ENCODE data around the gene DPYSL3.

DPYSL3 gene

GRCh38 chr5:147458581-147458980, 51.3 kb downstream of the DPYSL3 start:
- DNase-seq (ENCODE audit: low read depth), result no peak
- in situ Hi-C loops (cut with HindIII; ENCODE audit: low sequenced_read_pairs), result loop anchor here (5.0 kb wide), 1 partner anchor 79 kb away; no protein-coding TSS in a partner anchor
- TF ChIP-seq CTCF (IDR thresholded peaks at IDR 0.05; ENCODE audit: low read depth, low read length, missing control alignments), result no peak
- H3K4me3 ChIP-seq (ENCODE audit: low read depth, low read length), result no peak overlapping the region

- no peak for DNase-seq (ENCODE audit: low read depth)
- TF ChIP-seq CTCF (IDR thresholded peaks at IDR 0.05; ENCODE audit: low read depth, low read length, missing control alignments), result no peak
- in situ Hi-C loops (cut with HindIII; ENCODE audit: low sequenced_read_pairs), result loop anchor here (5.0 kb wide), 1 partner anchor 81 kb away; no protein-coding TSS in a partner anchor
- no peak overlapping the region for H3K4me3 ChIP-seq (ENCODE audit: low read depth, low read length)
Measured at GRCh38 chr5:147455822-147456450, 53.9 kb downstream of the DPYSL3 start.

GRCh38 chr5:147454996-147455677, 54.7 kb downstream of the DPYSL3 start:
- peak; percentile 90 for DNase-seq (ENCODE audit: low read depth)
- no peak for TF ChIP-seq CTCF (IDR thresholded peaks at IDR 0.05; ENCODE audit: low read depth, low read length, missing control alignments)
- H3K4me3 ChIP-seq (ENCODE audit: low read depth, low read length), result peak overlapping the region; percentile 14
- in situ Hi-C loops (cut with HindIII; ENCODE audit: low sequenced_read_pairs), result loop anchor here (5.0 kb wide), 1 partner anchor 82 kb away; no protein-coding TSS in a partner anchor

- H3K4me3 ChIP-seq (ENCODE audit: low read depth, low read length), result peak overlapping the region; percentile 60
- peak; percentile 91 for TF ChIP-seq CTCF (IDR thresholded peaks at IDR 0.05; ENCODE audit: low read depth, low read length, missing control alignments)
- DNase-seq (ENCODE audit: low read depth), result peak; percentile 86
- in situ Hi-C loops (cut with HindIII; ENCODE audit: low sequenced_read_pairs), result no loop called here
Measured at GRCh38 chr5:147453875-147454814, 55.7 kb downstream of the DPYSL3 start.

GRCh38 chr5:147452165-147452811, 57.6 kb downstream of the DPYSL3 start:
- H3K4me3 ChIP-seq (ENCODE audit: low read depth, low read length), result peak overlapping the region; percentile 60
- in situ Hi-C loops (cut with HindIII; ENCODE audit: low sequenced_read_pairs), result no loop called here
- no peak for DNase-seq (ENCODE audit: low read depth)
- no peak for TF ChIP-seq CTCF (IDR thresholded peaks at IDR 0.05; ENCODE audit: low read depth, low read length, missing control alignments)

GRCh38 chr5:147451193-147451592, 58.7 kb downstream of the DPYSL3 start:
- in situ Hi-C loops (cut with HindIII; ENCODE audit: low sequenced_read_pairs), result no loop called here
- H3K4me3 ChIP-seq (ENCODE audit: low read depth, low read length), result peak overlapping the region; percentile 60
- no peak for TF ChIP-seq CTCF (IDR thresholded peaks at IDR 0.05; ENCODE audit: low read depth, low read length, missing control alignments)
- no peak for DNase-seq (ENCODE audit: low read depth)
